Superior temporal gyrus (tissue), 1 donor: ENCODE measurements around the gene EMC9.

Experiments
- DNase-seq: peaks from one replicate; pipeline ENCODE4 v3.0.0-alpha.2; 2016; ENCODE audit errors: extremely low spot score

The EMC9 gene

GRCh38 chr14:24141097-24141880, at the start of gene EMC9:
Gene EMC9 (minus strand): TSS chr14:24141591. CDS start chr14:24141304, 287 bp downstream.
- DNase-seq = peak; percentile 100

GRCh38 chr14:24190416-24190815, 49.0 kb upstream of the EMC9 start:
- DNase-seq = no peak

- no peak for DNase-seq
Measured at GRCh38 chr14:24189460-24189859, 48.1 kb upstream of the EMC9 start.

GRCh38 chr14:24189059-24189375, 47.6 kb upstream of the EMC9 start:
- DNase-seq = no peak

- DNase-seq = peak; percentile 97
Measured at GRCh38 chr14:24188251-24189058, 47.1 kb upstream of the EMC9 start, which contains the start of gene IPO4. Gene IPO4 (minus strand): TSS chr14:24188816. CDS start chr14:24188787, 29 bp downstream.

- DNase-seq = no peak
Measured at GRCh38 chr14:24187539-24187915, 46.1 kb upstream of the EMC9 start.

GRCh38 chr14:24186831-24187538, 45.6 kb upstream of the EMC9 start:
- DNase-seq = no peak

- DNase-seq = no peak
Measured at GRCh38 chr14:24185741-24186140, 44.4 kb upstream of the EMC9 start.

GRCh38 chr14:24185026-24185425, 43.6 kb upstream of the EMC9 start:
- DNase-seq = no peak

GRCh38 chr14:24184104-24184970, 42.9 kb upstream of the EMC9 start:
- no peak for DNase-seq

- no peak for DNase-seq
Measured at GRCh38 chr14:24183014-24183481, 41.7 kb upstream of the EMC9 start.

GRCh38 chr14:24182110-24182882, 40.9 kb upstream of the EMC9 start:
- DNase-seq = no peak

- DNase-seq = no peak
Measured at GRCh38 chr14:24181371-24182077, 40.1 kb upstream of the EMC9 start.

GRCh38 chr14:24179961-24180796, 38.8 kb upstream of the EMC9 start:
- DNase-seq = peak; percentile 80

- no peak for DNase-seq
Measured at GRCh38 chr14:24179294-24179960, 38.0 kb upstream of the EMC9 start.

GRCh38 chr14:24178399-24179178, 37.2 kb upstream of the EMC9 start:
- DNase-seq = no peak

- no peak for DNase-seq
Measured at GRCh38 chr14:24177891-24178290, 36.5 kb upstream of the EMC9 start.
